ENCODE measurements around the gene LRMDA.

The LRMDA gene

DNA sequence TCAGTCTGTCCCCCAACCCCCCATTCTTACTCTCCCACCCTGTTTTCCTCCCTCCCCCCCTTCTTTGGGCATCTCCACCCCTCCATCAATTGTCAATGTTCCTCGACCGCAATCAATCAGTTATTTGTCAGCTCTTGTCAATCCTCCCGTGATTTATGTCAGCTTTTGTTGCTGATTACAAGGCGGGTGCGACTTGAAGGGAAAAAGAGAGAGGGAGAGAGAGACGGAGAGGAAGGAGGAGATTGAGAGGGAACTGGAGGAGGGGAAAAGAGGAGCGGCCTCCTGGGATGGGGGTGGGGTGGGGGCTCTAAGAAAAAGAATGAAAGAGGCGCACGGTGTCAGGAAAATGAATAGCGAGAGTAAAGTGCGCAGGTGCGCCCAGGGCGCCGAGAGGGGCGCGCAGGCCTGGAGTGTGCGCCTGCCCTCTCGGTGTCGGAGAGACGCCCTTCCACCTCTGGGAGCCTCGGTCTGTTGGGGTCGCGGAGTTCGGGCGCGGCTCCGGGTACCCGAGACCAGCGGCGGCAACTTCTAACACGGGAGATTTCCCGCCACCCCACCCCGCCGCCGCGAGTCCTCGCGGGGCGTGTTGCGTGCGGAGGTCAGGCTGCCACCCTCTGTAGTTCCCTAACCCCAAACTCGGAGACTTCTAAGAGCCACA is 28.8 kb upstream of the LRMDA start:
- DNase-seq (ENCODE audit: low read depth) = no peak

DNA sequence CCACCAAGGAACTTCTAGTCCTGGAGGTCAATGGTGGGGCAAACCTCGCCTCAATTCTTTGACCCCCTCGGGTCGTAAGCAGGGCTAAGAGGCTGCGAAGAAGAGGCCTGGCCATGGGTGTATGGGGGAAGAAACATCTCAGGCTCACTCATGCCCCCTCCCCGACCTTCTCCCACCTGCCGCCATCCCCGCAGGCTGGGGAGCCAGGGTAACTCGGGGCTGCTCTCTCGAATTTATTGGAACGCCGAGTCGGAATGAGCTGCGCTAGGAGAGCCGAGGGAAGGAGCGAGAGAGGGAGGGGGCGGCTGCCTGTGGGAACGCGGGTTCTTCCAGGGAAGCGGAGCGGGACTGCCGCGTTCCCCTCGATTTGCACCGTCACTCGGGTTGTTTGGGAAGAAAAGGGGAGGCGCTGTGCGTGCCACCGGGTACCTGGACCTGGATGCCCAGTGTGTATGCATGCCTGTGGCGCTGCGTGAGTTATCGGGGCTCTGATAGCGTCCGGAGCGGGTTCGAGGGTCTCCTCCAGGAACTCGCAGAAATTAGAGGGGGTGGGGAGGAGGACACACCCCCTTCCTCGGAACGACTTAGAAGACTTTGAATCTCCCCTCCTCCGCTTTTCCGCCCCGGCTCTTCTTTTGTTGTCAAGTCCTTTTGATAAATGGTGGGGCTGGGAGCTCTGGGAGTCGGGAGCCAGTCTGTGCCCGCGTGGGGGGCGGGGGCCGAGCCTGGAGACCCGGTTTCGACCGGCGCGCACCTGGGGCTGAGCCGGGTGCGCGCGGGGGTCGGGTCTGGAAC is 28.1 kb upstream of the LRMDA start:
- DNase-seq (ENCODE audit: low read depth) = no peak

DNA sequence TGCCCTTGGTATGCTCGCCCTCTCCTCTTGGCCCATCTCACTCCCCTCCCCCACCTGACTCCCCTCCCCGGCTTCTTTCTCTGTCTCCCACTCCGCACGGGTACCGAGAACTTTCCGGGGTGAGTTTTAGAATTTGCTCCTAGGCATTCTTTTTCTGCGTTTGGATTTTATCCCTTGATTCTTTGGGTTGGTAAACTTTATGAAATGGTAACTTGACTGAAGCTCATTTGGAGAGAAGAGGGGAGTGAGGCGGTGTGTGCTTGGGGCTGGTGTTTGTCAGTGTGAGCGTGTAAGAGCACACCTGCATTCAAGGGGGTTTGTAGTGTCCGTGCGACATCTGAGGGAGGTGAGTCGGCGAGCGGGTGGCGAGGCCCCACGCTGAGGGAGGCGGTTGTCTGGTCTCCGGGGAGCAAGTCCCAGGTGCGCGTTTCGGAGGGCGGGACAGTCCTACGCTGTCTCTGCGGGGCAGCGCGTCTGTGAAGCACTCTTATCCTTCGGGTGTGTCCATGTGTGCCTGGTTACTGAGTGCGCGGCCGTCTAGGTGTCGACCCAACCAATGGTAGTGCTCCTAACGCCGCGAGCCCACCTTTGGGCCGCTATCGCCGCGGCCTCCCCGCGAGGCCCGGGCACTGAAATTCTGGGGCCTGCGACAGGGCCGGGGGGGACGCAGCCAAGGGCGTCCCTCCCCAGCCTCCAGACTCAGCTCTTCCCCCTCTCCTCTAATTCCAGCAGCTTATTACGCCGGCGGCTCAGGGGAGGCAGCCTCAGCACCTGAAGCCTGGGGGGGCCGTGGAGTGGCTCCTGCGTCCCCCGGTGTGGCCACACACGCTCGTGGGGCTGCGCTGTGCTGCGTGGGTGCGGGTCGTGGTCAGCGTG is 27.2 kb upstream of the LRMDA start:
- DNase-seq (ENCODE audit: low read depth) = no peak

DNA sequence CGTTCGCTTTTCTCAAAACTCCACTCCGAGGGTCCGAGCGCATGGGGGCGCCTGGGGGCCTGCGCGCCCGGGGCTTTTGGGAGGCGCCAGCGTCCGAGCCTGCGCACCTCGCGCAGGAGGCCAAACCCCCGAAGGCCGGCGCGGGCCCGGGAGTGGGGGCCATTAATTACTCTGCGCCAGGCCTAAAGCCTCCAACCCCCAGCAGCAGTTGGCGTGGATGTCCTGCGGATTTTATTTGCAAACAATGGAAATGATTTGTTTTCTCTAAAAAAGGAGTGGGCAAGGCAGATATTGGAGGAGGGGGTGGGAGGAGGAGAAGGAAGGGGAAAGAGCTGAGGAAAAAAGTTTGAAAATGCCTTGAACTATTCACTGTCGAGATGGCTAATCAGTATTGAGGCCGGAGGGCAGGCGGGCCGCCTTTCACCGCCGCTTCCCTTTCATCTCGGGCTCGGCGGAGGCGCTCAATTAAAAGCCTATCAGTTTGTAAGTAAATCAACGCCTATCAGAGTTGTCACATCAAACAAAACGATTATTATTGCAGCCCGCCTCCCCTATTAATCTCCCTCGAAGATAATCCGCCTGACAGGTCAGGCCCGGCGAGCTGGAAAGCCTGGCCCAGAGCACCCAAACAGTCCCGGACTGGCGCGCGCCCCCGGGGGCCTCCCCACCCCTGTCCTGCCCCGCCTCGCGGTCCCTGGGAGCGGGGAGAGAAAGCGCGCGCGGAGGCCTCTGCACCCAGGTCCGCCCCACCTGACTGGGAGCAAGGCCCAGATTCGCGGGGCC is 26.4 kb upstream of the LRMDA start:
- DNase-seq (ENCODE audit: low read depth) = no peak

DNA sequence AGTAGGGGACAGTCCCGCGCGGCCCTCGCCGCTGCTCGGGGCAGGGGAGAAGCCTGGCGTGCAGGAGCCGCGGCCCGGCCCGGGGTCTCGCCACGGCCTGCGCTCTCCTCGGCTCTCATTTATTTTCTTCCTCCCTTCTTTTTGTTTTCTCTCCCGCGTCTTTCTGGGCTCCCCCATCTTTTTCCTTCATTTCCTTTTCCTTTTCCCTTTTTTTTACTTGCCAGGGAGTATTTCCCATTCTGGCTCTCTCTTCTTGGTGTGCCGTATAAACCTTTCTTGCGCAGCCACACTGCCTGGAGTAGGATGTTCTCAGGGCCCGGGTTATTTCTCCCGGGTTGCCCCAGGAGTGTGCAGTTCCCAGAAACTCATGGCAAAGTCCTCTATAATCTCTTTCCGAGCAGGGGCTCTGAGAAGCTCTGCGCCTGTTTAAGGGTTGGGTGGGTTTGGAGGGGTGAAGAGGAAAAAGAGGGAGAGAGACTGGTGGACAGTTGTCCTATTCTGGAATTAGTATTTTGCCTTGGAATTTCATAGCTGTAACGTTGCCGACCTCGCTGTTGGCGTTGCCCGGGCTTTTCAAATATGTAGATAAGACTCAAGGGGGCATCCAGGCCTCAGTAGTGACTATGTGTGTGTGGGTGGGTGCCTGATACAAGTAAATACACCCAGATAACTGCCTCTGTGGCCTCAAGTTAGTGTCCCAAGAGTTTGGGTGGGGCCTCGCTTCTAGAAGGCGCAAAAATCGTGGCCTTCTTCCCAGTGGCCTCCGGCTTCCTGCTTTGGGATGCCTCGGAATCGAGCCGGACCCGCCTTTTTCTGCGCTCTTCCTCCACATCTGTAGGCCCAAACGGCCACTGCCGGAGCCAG is 25.6 kb upstream of the LRMDA start:
- no peak for DNase-seq (ENCODE audit: low read depth)

DNA sequence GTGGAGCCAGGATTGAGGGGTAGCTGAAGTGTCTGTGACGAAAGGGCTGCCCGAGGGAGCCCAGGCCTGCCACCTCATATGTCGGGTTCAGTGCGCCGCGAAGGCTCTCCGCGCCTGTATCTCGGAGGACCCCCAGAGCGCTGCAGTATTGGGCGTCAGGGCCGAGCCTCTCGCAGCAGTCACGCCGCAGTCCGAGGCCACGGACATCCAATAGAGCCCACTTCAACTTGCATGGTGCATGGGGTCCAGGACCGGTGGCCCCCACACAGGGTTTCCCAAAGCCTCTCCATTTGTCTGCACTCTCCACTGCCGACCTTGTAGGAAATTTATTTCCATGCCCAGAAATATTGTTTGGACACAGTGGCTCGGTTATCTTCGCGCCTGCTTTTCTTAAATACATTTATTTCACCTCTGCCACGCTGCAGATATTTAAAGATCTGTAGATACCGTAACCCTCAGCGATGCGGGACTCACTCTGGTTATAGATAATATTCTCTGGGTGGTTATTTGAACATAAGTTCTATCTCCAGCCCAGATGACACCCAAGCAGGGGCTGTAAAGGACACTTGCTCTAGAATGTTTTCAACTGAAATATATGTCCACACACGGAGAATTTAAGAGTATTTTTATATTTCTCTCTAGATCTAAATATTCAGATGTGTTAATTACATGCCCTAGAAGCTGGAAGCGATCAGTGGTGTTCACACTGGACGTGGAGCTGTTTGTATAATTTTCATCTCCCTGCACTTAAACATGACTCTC is 24.8 kb upstream of the LRMDA start:
- DNase-seq (ENCODE audit: low read depth) = no peak

DNA sequence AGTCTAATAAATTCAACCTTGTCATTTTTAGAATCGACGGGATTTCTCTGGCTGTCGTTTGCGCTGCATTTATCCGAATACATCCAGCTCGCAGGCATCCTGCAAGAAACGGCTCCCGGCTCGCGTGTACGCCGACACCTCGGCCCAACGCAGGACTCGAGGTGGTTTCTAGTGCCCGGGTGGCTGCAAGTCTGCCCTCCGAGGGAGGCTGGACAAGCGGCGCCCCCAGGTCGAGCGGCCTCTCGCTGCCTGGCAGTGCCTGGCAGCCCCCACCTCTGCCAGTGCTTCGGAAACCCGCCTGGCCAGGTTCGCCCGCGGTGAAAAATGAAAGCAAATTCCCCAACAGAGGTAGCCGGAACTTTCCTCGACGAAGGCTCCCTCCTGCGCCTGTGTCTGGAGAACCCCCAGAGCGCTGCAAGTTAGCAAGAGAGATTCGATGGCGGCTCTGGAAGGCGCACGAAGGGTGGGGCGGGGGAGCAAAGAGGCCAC is 24.2 kb upstream of the LRMDA start:
- DNase-seq (ENCODE audit: low read depth) = no peak

DNA sequence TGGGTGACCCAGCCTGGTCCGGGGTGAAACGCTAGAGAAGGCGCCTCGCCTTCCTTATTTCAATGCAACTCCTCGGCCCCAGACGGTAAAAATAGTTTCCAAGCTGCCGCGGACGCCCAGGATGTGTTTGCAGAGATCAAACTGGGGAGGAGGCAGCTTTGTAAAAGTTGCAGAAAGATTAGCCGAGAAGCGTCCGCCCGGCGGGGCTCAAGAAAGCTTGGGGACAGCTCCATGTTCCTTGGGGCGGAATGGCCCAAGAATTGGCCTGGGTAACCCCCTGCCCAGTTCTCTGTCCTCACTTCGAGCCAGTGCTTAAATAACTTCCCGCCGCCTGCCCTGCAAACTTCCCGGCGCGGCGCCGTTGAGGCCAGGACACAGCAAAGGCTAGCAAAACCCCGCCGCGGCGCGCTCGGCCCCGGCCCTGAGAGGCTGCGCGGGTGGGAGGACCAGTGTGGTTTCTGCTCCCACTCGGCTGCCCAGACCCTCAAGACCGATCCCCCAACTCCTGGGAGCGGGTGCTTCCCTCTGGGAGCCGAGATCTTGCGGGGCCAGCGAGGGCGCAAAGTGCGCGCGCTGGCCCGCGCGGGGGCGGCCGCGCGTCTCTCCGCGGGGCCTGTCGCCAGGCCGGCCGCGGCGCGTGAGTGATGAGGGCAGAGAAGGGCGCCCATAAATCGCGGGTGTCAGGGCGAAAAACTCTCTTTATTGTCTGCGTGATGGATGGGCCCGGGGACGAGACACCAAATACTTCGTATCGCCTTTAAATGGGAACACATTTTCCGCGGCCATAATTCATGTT is 23.5 kb upstream of the LRMDA start:
- DNase-seq (ENCODE audit: low read depth) = no peak

DNA sequence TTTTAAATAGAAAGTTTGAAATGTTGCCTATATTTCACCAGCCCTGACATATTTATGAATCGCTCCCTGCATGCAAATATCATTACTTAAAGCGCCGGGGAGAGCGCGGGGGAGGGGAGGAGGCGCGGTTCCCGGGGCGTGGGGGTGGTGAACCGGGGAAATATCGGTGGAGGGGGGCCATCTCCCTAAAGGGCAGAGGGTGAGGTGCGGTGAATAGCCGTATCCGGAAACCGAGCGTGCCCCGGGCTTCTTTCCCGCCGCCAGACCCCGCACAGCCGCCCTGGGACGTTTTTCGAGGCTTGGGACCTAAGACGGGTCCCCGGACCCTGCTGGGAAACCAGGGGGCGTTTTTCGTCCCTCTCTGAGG is 22.9 kb upstream of the LRMDA start:
- DNase-seq (ENCODE audit: low read depth) = no peak

DNA sequence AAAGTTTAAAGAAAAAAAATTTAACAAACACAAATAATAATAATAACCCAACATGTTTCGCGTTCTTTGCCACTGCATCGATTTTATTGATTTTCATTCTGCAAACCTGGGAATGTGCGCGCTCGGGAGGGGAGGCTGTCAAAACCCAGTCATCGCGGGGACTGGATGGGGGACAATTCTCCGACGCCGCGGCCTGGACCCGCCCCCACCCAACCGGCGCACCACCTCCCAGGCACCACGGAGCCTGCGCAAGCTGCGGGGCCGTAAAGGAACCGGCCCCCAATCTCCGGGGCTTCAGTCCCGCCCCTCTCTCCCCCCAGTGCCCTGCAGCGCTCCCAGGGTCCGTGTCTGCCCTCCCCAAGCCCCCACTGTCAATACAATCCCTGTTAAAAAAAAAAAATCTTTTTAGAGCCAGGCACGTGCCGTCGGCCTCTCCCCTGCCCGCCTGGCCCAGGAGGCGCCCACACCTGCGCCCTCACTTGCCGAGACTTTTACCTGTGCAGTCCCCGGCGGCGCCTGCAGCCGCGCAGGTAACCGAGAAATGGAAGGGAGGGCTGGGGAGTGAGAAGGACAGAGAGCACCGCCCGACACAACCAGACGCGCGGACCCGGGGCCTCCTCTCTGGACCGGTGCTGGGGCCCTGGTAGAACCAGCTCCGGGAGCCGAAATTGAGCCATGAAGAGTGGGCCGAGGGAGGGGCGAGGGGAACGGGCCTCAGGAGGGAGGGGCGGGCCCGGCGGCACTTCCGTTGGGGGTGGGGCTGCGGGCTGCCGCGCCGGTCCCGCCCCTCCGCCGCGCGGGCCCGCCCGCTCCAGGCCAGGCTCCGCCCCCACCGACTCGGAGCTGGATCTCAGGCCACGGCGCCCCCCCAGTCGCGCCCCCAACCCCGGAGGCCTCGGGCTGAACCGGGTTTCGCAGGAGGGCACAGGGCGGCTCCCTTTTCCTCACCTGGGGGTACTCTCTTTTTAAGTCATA is 22.2 kb upstream of the LRMDA start:
- no peak for DNase-seq (ENCODE audit: low read depth)

DNA sequence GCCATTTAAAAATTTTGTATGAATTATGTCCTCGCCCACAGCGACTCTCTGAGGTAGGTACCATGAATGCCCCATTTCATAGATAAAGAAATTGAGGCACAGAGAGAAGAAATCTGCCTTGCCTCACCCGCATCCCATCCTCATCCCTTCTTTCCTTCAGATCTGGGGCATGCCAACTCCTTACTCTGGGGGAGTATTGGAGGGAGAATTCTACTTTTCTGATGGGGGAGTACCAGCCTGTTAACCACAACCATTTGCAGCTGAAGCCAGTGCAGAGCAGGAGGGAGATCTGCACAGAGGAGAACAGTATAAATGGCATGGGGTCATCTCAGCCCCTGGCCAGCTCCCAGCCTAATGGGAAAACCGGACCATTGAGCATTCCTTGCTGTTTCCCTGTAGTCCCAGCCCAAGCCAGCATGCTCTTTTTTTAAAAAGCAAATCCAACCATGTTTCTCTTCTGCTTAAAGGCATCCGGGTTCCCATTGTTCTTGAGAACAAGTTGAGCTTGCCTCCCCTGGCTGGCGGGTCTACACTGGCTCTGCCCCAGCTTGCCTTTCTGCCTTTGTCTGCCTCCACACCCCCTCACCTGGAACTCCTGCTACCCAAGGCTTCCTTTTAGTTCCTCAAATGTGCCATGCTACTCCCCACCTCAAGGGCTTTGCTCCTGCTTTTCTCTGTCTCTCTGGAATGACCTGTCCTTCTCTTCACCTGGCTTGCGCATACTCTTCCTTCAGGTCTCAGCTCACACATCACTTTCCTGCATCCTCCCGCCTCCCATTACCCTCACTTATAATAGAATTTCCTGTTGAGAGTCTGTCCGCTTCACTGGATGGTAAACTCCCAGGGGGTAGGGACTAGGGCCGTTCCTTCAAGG is 21.1 kb upstream of the LRMDA start:
- no peak for DNase-seq (ENCODE audit: low read depth)

DNA sequence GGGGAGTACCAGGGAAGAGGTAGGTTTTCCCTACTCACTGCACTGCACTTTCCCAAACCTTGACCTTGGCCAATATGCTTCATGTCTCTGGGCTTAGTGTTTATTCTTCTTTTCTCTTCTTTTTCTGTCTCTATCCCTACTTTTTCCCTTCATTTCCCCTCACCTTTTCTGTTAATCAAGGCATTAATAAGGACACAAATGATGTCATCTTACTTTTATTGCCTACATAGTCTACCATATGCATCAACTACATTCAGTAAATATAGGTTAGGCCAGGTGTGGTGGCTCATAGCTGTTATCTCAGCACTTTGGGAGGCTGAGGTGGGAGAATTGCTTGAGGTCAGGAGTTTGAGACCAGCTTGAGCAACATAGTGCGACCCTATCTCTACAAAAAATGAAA is 16.9 kb upstream of the LRMDA start:
- DNase-seq (ENCODE audit: low read depth) = no peak

DNA sequence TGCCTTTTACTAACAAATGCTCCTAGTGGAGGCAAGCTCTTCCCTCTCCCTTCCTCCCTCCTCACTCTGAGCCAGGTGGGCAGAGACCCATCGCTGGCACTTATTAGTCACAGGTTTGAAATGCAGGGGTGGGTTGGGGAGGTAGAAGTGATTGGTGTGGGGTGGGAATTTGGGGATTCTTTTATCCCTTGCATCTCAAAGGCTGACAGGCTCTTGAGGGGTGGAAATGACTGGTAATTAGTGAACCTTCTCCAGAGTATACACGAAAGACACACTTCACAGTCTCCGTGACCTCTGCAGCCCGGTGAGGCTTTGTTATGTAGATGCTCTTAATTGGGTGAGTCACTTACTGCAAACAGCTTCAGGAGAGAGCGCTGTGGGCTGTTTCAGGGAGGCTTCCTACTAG is 13.9 kb upstream of the LRMDA start:
- DNase-seq (ENCODE audit: low read depth) = no peak

DNA sequence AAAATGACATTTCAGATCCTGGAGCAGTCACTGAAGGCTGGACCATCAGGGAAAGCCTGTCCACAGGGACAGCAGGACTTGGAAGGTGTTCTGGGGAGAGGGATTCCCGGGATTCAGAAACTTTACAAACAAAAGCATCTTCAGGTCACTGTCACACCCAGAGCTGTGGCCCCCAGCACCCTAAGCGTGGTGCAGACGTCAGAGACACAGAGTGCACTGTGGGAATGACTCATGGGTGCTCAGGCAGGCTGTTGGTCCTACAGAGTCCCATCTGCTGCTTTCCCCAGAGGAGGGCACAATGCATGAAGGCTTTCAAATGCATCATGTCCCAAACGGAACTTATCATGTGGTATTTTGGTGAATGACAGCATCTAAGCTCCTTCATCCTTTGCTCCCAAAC is 13.1 kb upstream of the LRMDA start:
- no peak for DNase-seq (ENCODE audit: low read depth)

DNA sequence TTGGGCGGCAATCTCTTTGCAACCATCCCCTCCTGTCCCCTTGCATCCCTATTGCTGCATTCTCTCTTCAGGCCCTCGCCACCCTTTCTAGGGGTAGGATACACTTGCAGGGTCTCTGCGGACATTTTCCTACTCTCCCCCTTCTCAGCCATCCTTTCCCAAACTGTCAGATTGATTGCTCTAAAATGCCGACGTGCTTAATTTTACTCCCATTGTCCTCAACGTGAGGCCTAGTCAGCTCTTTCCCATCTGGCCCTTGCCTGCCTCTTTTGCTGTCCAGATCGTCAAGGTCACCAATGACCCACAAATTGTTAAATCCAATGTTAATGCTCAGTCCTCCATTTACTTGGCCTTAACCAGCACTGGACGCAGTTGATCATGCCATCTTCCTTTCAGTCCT is 12.7 kb upstream of the LRMDA start:
- DNase-seq (ENCODE audit: low read depth) = no peak

DNA sequence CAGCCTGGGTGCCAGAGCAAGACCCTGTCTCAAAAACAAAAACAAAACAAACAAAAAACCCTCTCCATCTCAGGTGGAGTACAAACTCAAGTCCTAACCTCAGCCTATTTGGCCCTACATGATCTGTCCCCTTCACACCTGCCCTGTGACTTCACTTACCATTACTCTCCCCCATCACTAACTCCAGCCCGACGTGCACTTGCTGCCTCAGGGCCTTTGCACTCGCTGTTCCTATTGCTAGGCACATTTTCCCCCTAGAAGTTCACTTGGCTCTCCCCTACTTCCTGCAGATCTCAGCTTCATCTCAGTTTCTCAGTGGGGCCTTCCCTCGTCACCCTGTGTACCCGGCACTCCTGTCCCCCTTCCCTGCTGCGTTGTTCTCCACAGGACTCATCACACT is 8.5 kb upstream of the LRMDA start:
- no peak for DNase-seq (ENCODE audit: low read depth)

DNA sequence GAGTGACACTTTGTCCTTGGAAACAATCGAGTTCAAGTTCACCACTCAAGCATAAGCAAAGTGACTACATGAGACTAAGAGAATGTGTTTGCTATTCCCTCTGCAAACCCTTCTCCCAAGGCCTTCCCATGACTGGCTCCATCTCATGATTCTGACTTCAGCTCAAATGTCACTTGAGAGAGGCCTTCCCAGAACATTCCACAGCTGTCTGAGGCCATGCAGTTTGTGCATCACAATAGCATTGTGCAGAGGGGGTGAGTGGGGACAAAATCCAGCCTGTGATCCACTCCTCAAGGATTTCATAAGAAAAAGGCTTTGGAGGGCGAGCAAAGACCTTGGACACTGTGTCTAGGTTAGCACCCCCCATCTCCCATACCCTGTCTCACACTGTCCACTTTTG is 6.9 kb upstream of the LRMDA start:
- no peak for DNase-seq (ENCODE audit: low read depth)
